Mammary epithelial cell (primary cell): Measurements from ENCODE around the gene GAB4.

Experiments used
- CTCF ChIP-seq, 2 donors: IDR thresholded peaks in 1 of 2; conservative IDR thresholded peaks in 1 of 2; 2 replicates each; pipeline ENCODE4 v1.5.1; 2011 to 2012; ENCODE audit warnings: inconsistent platforms in 2 of 2, low read length in 2 of 2, mild to moderate bottlenecking in 2 of 2, control low read depth in 1 of 2, low read depth in 1 of 2; ENCODE audit not compliant: insufficient read depth in 1 of 2; ENCODE audit errors: extremely low read depth in 1 of 2
- EZH2 ChIP-seq: IDR thresholded peaks from 2 replicates; pipeline ENCODE4 v1.6.1; 2012; ENCODE audit warnings: low read length, inconsistent platforms, borderline replicate concordance

GRCh38 chr22:17013396-17014100, 5.5 kb upstream of the GAB4 start:
- no peak for TF ChIP-seq CTCF (conservative IDR thresholded peaks at IDR 0.05 in 1 of 2, IDR thresholded peaks at IDR 0.05 in 1 of 2; ENCODE audit: extremely low read depth in 1 of 2, insufficient read depth in 1 of 2, low read depth in 1 of 2, low read length in 2 of 2)
- no peak for TF ChIP-seq EZH2
